Activated naive CD8-positive, alpha-beta T cell treated with anti-CD3 and anti-CD28 coated beads, Interleukin-2, amount 50 U/mL, for 16 hours (primary cell): ENCODE measurements around the gene IGSF3.
"Not testable (repeated sequence)": the region's sequence is repeated elsewhere in the genome, so short reads cannot be mapped to it uniquely, and the experiment has no call there.

Experiments used
- DNase-seq: peaks from one replicate; pipeline ENCODE4 v3.0.0-alpha.2; 2020; ENCODE audit warnings: low read depth, low spot score

The IGSF3 gene

GRCh38 chr1:116631996-116632925 lies 35.3 kb downstream of the IGSF3 start:
- not testable (repeated sequence) for DNase-seq

- not testable (repeated sequence) for DNase-seq
Measured at GRCh38 chr1:116631554-116631953, 36.0 kb downstream of the IGSF3 start.

GRCh38 chr1:116630057-116630456 lies 37.5 kb downstream of the IGSF3 start:
- DNase-seq: not testable (repeated sequence)

GRCh38 chr1:116629441-116629840 lies 38.1 kb downstream of the IGSF3 start:
- not testable (repeated sequence) for DNase-seq

- DNase-seq: no peak
Measured at GRCh38 chr1:116628448-116628847, 39.1 kb downstream of the IGSF3 start.

GRCh38 chr1:116627357-116627756 lies 40.2 kb downstream of the IGSF3 start:
- not testable (repeated sequence) for DNase-seq

- DNase-seq: not testable (repeated sequence)
Measured at GRCh38 chr1:116626915-116627314, 40.6 kb downstream of the IGSF3 start.

GRCh38 chr1:116625155-116625554 lies 42.4 kb downstream of the IGSF3 start:
- DNase-seq: not testable (repeated sequence)

- no peak for DNase-seq
Measured at GRCh38 chr1:116624040-116624439, 43.5 kb downstream of the IGSF3 start.

- DNase-seq: not testable (repeated sequence)
Measured at GRCh38 chr1:116622496-116622895, 45.0 kb downstream of the IGSF3 start.

- not testable (repeated sequence) for DNase-seq
Measured at GRCh38 chr1:116621756-116622155, 45.8 kb downstream of the IGSF3 start.

GRCh38 chr1:116620392-116620791 lies 47.1 kb downstream of the IGSF3 start:
- not testable (repeated sequence) for DNase-seq

GRCh38 chr1:116619106-116619505 lies 48.4 kb downstream of the IGSF3 start:
- not testable (repeated sequence) for DNase-seq

- not testable (repeated sequence) for DNase-seq
Measured at GRCh38 chr1:116617808-116618207, 49.7 kb downstream of the IGSF3 start.

- DNase-seq: not testable (repeated sequence)
Measured at GRCh38 chr1:116613825-116614224, 53.7 kb downstream of the IGSF3 start.

- not testable (repeated sequence) for DNase-seq
Measured at GRCh38 chr1:116609801-116610371, 57.6 kb downstream of the IGSF3 start.

GRCh38 chr1:116608841-116609240 lies 58.7 kb downstream of the IGSF3 start:
- DNase-seq: not testable (repeated sequence)

- DNase-seq: not testable (repeated sequence)
Measured at GRCh38 chr1:116608151-116608550, 59.4 kb downstream of the IGSF3 start.

GRCh38 chr1:116607463-116607862 lies 60.1 kb downstream of the IGSF3 start:
- DNase-seq: not testable (repeated sequence)

GRCh38 chr1:116606067-116606466 lies 61.5 kb downstream of the IGSF3 start:
- not testable (repeated sequence) for DNase-seq

GRCh38 chr1:116605315-116605714 lies 62.2 kb downstream of the IGSF3 start:
- no peak for DNase-seq

GRCh38 chr1:116604408-116604807 lies 63.1 kb downstream of the IGSF3 start:
- not testable (repeated sequence) for DNase-seq

GRCh38 chr1:116603646-116604045 lies 63.9 kb downstream of the IGSF3 start:
- DNase-seq: not testable (repeated sequence)
